Gastroesophageal sphincter (tissue), 4 donors: ENCODE measurements around the gene PLCB4. TPM values are rescaled to one million over a fixed set of nuclear protein-coding genes. Genes with fewer than 3 reads are reported as not detected.

ENCODE experiments used
- ATAC-seq: fragments of 150-250 bp; one replicate; pipeline ENCODE4 v1.9.1; 2016; ENCODE audit warnings: mild to moderate bottlenecking, moderate library complexity
- H3K27ac ChIP-seq, 4 donors: fragments of 200-600 bp; sonication (generic) in 3 of 4; 1 replicate in 3 of 4; 2 replicates in 1 of 4; pipeline ENCODE4 v1.5.1; 2016 to 2019
- H3K27me3 ChIP-seq: fragments of 200-600 bp; sonication (generic); one replicate; pipeline ENCODE4 v1.5.1; 2019
- H3K36me3 ChIP-seq, 2 donors: fragments of 200-600 bp; sonication (generic); one replicate each; pipeline ENCODE4 v1.5.1; 2019; ENCODE audit warnings: control low read depth in 1 of 2
- H3K4me1 ChIP-seq, 3 donors: fragments of 200-600 bp; sonication (generic); 1 replicate in 2 of 3; 2 replicates in 1 of 3; pipeline ENCODE4 v1.5.1; 2016 to 2019; ENCODE audit warnings: control low read depth in 2 of 3
- H3K4me3 ChIP-seq, 2 donors: fragments of 200-600 bp; sonication (generic); one replicate each; pipeline ENCODE4 v1.5.1; 2019; ENCODE audit warnings: mild to moderate bottlenecking in 1 of 2, moderate library complexity in 1 of 2
- H3K9me3 ChIP-seq, 3 donors: fragments of 200-600 bp; sonication (generic); one replicate each; pipeline ENCODE4 v1.5.1; 2017 to 2019; ENCODE audit warnings: control low read depth in 2 of 3
- EP300 ChIP-seq: sonication (generic); formaldehyde crosslinking; IDR thresholded peaks from one replicate; pipeline ENCODE4 v1.6.1; 2017; ENCODE audit warnings: antibody characterized with exemption, mild to moderate bottlenecking
- POLR2A ChIP-seq, 2 donors: fragments of 450-650 bp; IDR thresholded peaks; one replicate each; pipeline ENCODE4 v1.6.1; 2017; ENCODE audit warnings: antibody characterized with exemption in 2 of 2, mild to moderate bottlenecking in 2 of 2, moderate library complexity in 1 of 2
- POLR2AphosphoS5 ChIP-seq: sonication (generic); formaldehyde crosslinking; IDR thresholded peaks from one replicate; pipeline ENCODE4 v1.6.1; 2017; ENCODE audit warnings: antibody characterized with exemption
- WGBS, 2 donors: methylation state at CpG; one replicate each; pipeline ENCODE4 v1.1.5; 2018; ENCODE audit warnings: low coverage in 1 of 2; 5-methylcytosine and 5-hydroxymethylcytosine counted together
- total RNA-seq, 4 donors: library from RNA; depleted of rRNA; stranded (reverse); fragments of >200 nt; gene quantifications; one replicate each; pipeline ENCODE4 v1.1.0, GENCODE V29; 2016
- TF ChIP-seq, protein P1 (sequence below), 4 experiments: fragments of 200-600 bp in 2 of 4; fragments of 450-650 bp in 2 of 4; sonication (generic) in 1 of 4; IDR thresholded peaks; one replicate each; pipeline ENCODE4 v1.5.1; 2017 to 2019; ENCODE audit warnings: antibody characterized with exemption in 4 of 4, mild to moderate bottlenecking in 2 of 4, moderate library complexity in 2 of 4

The PLCB4 gene
- 100 to 1,000 TPM in 1 of 4 donors, 10 to 100 TPM in 3; 21.9 to 109 (median 59.1) TPM for total RNA-seq

DNA sequence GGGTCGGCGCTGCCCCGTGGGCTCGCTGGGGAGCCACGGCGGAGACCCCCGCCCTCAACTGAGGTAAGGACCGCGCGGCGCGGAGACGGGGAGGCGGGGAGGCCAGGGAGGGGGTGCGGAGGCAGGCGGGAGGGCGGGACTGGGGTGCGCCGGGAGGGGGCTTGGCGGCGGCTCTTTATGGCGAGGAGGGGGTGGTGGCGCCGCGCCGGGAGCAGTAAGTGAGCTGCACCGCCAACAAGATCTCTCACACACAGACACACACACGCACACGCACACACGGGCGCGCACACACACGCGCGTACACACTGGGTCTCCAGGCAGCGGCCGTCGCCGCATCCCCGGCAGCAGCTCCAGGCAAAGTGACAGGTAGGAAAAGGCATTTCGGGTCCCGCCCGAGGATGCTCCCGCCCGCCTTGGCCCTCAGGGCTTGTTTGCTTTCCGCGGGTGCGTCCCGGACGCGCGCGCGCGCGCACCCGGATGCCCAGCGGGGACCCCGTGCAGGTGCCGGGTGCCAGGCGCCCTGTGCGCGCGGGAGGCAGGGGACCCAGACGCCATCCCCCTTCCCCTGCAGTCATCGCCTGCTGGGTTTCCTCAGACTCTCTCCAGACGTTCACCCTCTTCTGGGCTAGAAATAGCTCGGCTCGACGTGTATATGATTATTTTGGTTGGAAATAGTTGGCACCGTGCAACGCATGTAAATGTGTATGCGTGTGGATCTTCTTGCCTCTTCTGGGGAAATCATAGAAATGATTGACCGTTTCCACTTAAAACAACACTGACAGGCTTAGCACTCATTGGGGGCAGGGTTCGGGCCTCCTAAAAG lies at the start of gene PLCB4:
Gene PLCB4, plus strand, starts transcription at position 247 of the 823 bp plus-strand sequence. CDS start 238,728 bp downstream, outside the sequence.
- peaks cover 0 to 44% (median 4%) of the 10 kb centered on the region in 3 donors for H3K4me1 ChIP-seq
- H3K27ac ChIP-seq: peak within 1 kb of the TSS; percentile 70 to 92 (median 89)
- ATAC-seq: peak; percentile 22
- peak within 1 kb of the TSS; percentile 79 to 92 for H3K4me3 ChIP-seq
- WGBS, 2 donors: 0% methylated on average over 6 to 7 of the region's 75 CpGs
- no peaks in the 10 kb centered on the region for H3K9me3 ChIP-seq
- H3K27me3 ChIP-seq: no peaks in the 10 kb centered on the region
- TF ChIP-seq, protein P1, sequence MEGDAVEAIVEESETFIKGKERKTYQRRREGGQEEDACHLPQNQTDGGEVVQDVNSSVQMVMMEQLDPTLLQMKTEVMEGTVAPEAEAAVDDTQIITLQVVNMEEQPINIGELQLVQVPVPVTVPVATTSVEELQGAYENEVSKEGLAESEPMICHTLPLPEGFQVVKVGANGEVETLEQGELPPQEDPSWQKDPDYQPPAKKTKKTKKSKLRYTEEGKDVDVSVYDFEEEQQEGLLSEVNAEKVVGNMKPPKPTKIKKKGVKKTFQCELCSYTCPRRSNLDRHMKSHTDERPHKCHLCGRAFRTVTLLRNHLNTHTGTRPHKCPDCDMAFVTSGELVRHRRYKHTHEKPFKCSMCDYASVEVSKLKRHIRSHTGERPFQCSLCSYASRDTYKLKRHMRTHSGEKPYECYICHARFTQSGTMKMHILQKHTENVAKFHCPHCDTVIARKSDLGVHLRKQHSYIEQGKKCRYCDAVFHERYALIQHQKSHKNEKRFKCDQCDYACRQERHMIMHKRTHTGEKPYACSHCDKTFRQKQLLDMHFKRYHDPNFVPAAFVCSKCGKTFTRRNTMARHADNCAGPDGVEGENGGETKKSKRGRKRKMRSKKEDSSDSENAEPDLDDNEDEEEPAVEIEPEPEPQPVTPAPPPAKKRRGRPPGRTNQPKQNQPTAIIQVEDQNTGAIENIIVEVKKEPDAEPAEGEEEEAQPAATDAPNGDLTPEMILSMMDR (IDR thresholded peaks at IDR 0.05): no peak
- TF ChIP-seq POLR2AphosphoS5 (peak; percentile 2), POLR2A (IDR thresholded peaks at IDR 0.05) (peak in 1 of 2 donors; percentile 10), EP300 (no peak)
- no peaks in the 10 kb centered on the region for H3K36me3 ChIP-seq

DNA sequence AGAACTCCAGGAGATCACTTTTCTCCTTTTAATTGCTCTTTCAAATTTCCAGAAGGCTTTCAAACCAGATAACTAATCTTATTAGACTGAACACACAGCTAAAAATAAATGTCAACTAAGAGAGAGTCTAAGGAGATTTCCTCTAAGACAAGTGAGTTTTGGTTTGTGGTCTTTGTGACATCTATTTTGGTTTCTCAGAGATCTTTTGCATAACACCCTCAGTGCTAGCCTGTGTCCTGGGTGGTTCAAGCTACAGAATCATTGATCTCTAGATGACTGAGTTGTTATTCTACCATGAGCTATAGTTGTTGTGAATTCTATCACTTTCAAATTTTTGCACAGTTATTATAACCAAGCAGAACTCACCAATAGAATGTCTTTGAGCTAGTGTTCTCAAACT lies 49.1 kb upstream of the PLCB4 start:
- Histone ChIP-seq H3K4me1 (no peaks in the 10 kb centered on the region), H3K9me3 (no peaks in the 10 kb centered on the region), H3K27me3 (no peaks in the 10 kb centered on the region), H3K27ac (no peak overlapping the region), H3K36me3 (no peaks in the 10 kb centered on the region), H3K4me3 (no peak overlapping the region)
- TF ChIP-seq EP300: no peak
- no peak for TF ChIP-seq POLR2AphosphoS5
- TF ChIP-seq, protein P1 (IDR thresholded peaks at IDR 0.05): no peak
- no peak for ATAC-seq

DNA sequence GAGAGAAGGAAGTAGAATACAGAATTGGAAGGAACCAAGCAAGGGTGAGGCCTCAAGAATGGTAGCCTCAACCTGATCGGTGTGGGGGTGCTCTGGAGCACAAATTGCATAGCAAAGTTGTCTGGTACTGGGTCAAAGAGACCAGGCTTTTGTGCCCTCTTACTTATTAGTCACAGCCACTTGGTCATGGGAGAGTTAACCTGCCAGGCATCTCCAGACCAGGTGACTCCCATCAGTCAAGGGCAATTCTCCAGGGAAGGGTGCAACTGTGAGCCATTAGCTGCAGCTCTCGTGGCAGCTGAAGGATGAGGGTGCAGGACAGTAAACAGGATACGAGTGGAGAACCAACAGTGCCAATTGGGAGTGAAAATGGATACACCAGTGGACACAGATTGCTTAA lies 47.7 kb upstream of the PLCB4 start:
- WGBS, 2 donors: 100% methylated on average over 1 to 2 of the region's 3 CpGs
- Histone ChIP-seq H3K36me3 (no peaks in the 10 kb centered on the region), H3K4me1 (no peaks in the 10 kb centered on the region), H3K4me3 (no peak overlapping the region), H3K27me3 (no peaks in the 10 kb centered on the region), H3K27ac (no peak overlapping the region), H3K9me3 (no peaks in the 10 kb centered on the region)
- TF ChIP-seq POLR2A (IDR thresholded peaks at IDR 0.05) (no peak), EP300 (no peak), POLR2AphosphoS5 (no peak)
- TF ChIP-seq, protein P1 (IDR thresholded peaks at IDR 0.05): no peak
- ATAC-seq: no peak

DNA sequence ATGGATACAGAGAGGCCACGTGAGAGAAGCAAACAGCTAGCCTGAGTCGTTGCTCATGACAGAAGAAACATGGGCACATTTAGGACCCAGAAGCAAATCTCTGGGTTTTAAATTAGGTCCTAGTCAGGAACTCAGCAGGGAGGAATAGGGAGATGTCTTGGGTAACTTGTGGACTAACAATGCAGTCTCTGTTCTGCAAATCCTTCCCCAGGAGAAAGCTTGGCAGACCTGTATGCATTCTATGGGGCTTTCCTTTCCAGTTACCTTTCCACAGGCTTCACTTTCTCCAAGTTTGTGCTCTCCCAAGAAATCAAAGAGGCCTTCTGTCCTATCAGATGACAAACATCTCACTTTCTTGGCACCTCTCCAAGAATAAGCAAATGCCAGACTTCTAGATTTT lies 47.2 kb upstream of the PLCB4 start:
- 49 to 61% methylated on average over 2 of the region's 2 CpGs for WGBS, 2 donors
- no peak for ATAC-seq
- no peaks in the 10 kb centered on the region for H3K27me3 ChIP-seq

More for the DNA sequence above, 47.2 kb upstream of the PLCB4 start:
- Histone ChIP-seq H3K27ac (no peak overlapping the region), H3K4me3 (no peak overlapping the region), H3K4me1 (no peaks in the 10 kb centered on the region), H3K9me3 (no peaks in the 10 kb centered on the region), H3K36me3 (no peaks in the 10 kb centered on the region)
- no peak for TF ChIP-seq EP300
- TF ChIP-seq, protein P1 (IDR thresholded peaks at IDR 0.05): no peak
- TF ChIP-seq POLR2AphosphoS5: no peak
- no peak for TF ChIP-seq POLR2A (IDR thresholded peaks at IDR 0.05)
